NCI-H2171 (cell line): ENCODE results near the gene CD44.
A peak's percentile ranks its signal among the peaks of the same experiment; 100 is the strongest.

Source experiments
- DNase-seq: peaks from one replicate; lab custom pipeline; 2025; lab: John Stamatoyannopoulos, UW

Gene CD44

GRCh38 chr11:35237860-35238715 lies 99.1 kb downstream of the CD44 start:
- peak; percentile 66 for DNase-seq

DNA sequence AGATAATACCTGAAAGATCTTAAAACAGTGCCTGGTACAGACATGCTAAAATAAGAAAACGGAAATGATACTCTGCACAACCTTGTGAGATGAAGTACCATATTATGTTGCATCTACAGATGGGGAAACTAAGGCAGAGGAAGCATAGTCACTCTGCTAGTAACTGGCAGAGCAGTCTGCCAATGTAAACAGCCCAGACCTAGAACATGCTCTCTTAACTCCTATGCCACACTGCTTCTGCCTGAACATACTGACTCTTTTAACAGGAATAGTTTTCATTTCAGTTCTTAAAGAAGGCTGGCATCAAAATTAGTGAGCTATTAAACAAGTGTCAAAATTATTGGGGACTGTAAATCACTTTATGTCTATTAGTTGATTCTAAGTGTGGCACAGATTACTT lies 99.9 kb downstream of the CD44 start:
- DNase-seq, result no peak

GRCh38 chr11:35239471-35240075 lies 100.6 kb downstream of the CD44 start:
- no peak for DNase-seq

DNA sequence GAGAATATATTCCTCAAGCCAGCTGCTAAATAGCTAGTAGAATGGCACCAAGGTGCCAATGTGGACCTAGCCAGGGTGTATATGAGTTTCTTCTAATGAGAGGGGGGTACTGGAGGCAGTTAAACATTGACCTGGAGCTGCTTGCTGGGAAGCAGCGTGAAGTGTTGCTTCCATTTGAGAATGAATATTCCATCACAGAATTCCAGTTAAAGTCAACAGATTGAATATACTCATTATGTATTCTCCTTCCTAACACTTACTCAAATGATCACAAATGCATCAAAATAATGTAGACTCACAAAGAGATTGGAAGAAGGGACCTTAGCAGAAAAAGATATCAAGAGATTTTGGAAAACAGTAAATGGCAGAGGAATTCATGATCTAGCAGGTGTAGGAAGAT lies 102.1 kb downstream of the CD44 start:
- no peak for DNase-seq

GRCh38 chr11:35241531-35241930 lies 102.6 kb downstream of the CD44 start:
- DNase-seq, result no peak

DNA sequence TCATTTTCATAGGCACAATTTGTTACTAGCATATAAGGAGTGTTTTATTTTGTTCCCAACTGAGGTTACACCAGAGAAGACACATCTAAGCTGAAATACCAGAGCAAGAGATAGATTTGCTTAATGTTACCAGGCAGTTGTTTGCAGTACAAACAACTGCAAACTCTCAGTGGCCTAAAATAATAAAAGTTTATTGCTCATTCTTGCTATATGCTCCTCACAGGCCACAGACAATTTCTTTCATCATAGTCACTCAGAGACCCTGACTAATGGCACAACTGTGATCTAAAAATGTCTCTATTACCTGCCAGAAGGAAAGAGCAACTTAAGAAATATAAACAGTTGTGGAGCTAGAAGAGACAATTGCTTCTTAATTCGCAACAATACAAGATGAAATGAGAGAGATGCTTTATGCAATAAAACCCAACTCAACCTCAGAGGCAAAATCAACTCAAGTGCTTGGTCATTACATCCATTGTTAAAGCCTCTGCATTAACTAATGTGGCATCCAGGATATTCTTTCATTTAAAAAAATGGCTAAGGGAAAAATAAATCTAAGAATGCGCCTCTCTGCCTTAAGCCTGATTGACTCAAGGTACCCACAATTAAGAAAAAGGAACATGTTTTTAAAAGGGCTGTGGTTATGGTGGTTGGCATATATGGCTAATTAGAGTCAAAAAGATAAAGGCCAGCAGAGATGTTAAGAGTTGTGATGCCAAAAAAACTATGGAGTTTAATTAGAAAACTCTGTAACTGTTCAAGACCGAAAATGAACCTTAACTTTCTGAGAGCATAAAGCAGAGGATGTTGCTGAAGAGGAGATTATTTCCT lies 103.7 kb downstream of the CD44 start:
- DNase-seq, result no peak

DNA sequence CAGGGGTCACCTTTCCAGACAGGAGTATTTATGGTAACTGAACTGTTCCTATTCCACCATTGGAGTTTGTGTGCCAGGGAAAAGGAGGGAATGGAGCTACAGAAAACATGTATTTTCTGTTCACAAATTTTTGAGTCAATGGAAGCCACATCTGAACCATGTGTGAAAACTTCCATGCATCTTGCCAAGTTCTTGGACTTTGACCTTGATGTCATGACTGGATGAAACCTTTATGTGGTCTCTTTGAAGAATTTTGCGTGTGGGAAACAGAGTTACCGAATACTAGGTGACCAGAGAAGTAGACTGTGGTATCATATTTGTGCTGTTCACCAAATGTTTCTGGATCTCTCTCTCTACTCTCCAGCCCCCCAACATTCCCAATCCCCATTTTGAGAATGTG lies 104.8 kb downstream of the CD44 start:
- no peak for DNase-seq

DNA sequence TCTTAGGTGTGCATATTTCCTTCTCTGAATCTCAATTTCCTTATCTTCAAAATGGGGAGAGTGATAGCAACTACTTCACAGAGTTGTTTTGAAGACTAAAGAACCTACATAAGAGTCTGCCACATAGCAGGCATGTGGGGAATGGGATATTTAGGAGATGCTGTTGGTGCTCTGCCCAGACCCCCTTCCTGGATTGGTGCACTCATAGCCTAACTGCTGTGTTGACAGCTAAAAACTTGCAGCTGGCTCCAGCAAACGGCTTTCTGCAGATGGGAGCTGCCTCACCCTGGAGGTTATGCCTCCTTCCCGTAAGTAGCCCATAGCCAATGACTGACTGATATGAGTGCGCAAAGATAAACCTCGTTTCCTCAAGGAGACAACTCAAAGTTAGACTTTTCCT lies 106.1 kb downstream of the CD44 start:
- DNase-seq, result no peak

DNA sequence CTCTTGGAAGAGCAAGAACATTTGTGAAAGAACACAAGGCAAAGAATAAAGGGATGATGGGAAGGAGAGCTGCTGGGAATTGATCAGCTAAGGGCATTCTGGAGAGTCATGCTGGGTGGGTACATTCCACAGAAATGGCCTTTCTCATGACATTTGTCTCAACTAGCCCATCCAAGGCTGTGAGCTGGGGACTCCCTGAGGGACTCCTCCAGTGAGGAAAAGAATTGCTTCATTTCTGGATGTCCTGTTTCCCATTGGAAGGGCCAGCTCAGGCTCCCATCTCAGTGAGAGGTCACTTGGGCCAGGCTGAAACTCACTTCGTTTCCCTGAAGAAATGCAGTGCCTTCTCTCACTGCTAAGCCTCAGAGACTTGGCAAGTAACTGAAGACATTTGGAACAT lies 106.8 kb downstream of the CD44 start:
- no peak for DNase-seq

DNA sequence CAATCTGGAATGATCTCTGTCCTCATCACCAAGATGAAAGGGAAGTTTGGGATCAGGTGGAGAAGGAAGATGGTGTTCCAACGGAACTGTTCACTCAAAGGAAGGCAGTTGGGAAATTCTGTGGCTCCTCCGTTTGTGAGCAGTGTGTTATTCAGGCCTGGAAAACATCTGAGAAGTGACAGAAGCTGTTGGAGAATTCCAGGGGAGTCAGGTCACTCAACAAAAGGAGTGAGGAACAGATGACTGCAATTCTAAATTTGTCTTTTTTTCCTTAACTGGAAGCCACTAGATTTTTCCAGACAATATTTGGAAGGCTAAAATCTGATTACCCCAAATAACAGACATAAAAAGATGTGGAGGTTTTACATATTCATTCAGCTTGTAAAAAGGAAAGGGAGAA lies 107.8 kb downstream of the CD44 start:
- no peak for DNase-seq

GRCh38 chr11:35247428-35247827 lies 108.5 kb downstream of the CD44 start:
- no peak for DNase-seq

GRCh38 chr11:35247863-35248262 lies 108.9 kb downstream of the CD44 start:
- DNase-seq, result no peak

- no peak for DNase-seq
These were observed 109.8 kb downstream of the CD44 start for GRCh38 chr11:35248558-35249323.

- no peak for DNase-seq
These were observed 111.2 kb downstream of the CD44 start for GRCh38 chr11:35250192-35250591.

DNA sequence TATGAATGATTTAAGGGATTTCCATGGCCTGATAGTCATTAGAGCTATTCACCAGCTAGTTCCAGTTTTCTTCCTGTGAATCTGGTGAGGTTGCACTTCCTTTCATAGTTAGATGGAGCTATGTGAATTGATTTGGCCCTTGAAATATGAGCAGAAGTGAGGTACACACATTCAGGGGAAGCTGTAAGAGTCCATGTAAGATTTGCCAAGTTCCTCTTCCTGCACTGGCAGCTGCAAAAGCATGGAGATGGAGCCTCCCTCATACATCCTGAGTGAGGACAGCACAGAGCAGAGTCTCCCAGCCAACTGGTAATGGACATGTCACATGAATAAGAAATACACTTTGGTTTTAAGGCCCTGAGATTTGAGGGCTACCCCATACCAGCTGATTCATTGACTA lies 111.7 kb downstream of the CD44 start:
- no peak for DNase-seq

GRCh38 chr11:35253237-35253636 lies 114.3 kb downstream of the CD44 start:
- no peak for DNase-seq

- no peak for DNase-seq
These were observed 116.5 kb downstream of the CD44 start for GRCh38 chr11:35255514-35255913.

DNA sequence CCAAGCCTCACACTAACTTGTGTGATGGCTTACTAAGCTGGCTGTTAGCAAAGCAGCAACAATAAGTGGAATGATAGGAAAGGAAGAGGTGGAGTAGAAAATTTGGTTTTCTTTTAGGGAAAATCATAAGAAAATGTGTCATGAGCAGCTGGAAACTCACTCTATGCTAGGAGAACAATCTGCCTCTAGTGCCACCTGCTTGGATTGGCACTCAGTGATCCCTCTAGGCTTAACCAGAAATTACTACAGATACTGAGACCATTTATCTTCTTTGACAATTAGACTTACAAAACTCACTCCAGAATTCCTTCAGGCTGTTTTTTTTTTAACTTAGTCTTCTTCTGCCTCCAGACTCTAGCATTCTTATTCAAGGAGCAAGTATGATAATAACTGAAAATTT lies 117.3 kb downstream of the CD44 start:
- no peak for DNase-seq

DNA sequence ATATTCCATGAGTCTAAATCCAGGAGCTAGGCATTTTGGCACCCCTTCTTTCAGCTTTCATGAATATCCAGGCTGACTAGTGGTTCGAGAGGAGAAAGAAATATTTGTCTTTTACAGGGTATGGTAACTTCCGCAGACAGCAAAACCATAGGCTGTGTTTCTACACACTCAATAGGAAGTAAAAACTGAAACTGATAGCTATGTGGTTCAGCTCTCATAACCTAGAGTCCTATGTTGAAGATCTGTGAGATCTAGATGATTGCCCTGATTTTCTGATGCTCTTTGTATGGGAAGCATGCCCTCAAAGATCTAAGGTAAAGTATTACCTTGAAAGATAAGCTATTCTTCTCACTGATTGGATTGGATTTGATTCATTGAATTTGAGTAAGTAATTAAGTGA lies 118.3 kb downstream of the CD44 start:
- DNase-seq, result no peak

- no peak for DNase-seq
These were observed 120.6 kb downstream of the CD44 start for GRCh38 chr11:35259529-35259928.

GRCh38 chr11:35260342-35260985 lies 121.5 kb downstream of the CD44 start:
- no peak for DNase-seq

- DNase-seq, result no peak
These were observed 122.2 kb downstream of the CD44 start for GRCh38 chr11:35261197-35261596.
